Astrocyte of the spinal cord (primary cell): Measurements from ENCODE around the gene SPACA7.
"Not testable (repeated sequence)": the region's sequence is repeated elsewhere in the genome, so short reads cannot be mapped to it uniquely, and the experiment has no call there.

Experiments used
- DNase-seq: peaks from one replicate; pipeline ENCODE4 v3.0.0; 2011; ENCODE audit warnings: low read depth, low spot score
- H3K4me3 ChIP-seq: 2 replicates; pipeline ENCODE4 v1.5.1; 2011; ENCODE audit warnings: low read depth, mild to moderate bottlenecking, low read length, moderate library complexity
- in situ Hi-C: cut with HindIII; loops from 2 replicates; pipeline ENCODE4 v1.10.0; 2017; ENCODE audit warnings: low sequenced_read_pairs
- TF ChIP-seq, protein P1 (sequence below): IDR thresholded peaks from 2 replicates; pipeline ENCODE4 v1.5.1; 2012; ENCODE audit warnings: low read depth, mild to moderate bottlenecking, low read length, inconsistent platforms

Gene SPACA7

DNA sequence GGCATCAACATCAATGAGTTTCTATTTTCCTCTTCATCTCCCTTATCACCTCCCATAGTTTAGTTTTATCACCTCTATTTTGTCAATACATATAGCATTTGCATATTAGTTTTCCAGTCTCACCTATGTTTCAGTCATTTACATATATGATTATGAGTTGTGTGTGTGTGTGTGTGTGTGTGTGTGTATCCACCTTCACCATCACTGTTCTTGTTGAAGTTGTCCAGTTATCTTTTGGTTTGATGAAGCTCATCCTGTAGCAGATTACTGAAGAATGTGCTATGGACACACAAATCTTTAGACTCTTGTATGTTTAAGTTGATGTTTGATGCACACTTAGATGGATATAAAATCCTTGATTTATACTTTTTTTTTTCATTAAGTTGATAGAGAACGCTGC lies 40.5 kb downstream of the SPACA7 start:
- DNase-seq, result no peak
- TF ChIP-seq, protein P1, sequence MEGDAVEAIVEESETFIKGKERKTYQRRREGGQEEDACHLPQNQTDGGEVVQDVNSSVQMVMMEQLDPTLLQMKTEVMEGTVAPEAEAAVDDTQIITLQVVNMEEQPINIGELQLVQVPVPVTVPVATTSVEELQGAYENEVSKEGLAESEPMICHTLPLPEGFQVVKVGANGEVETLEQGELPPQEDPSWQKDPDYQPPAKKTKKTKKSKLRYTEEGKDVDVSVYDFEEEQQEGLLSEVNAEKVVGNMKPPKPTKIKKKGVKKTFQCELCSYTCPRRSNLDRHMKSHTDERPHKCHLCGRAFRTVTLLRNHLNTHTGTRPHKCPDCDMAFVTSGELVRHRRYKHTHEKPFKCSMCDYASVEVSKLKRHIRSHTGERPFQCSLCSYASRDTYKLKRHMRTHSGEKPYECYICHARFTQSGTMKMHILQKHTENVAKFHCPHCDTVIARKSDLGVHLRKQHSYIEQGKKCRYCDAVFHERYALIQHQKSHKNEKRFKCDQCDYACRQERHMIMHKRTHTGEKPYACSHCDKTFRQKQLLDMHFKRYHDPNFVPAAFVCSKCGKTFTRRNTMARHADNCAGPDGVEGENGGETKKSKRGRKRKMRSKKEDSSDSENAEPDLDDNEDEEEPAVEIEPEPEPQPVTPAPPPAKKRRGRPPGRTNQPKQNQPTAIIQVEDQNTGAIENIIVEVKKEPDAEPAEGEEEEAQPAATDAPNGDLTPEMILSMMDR, result no peak
- H3K4me3 ChIP-seq, result no peak overlapping the region
- in situ Hi-C loops, result no loop called here

DNA sequence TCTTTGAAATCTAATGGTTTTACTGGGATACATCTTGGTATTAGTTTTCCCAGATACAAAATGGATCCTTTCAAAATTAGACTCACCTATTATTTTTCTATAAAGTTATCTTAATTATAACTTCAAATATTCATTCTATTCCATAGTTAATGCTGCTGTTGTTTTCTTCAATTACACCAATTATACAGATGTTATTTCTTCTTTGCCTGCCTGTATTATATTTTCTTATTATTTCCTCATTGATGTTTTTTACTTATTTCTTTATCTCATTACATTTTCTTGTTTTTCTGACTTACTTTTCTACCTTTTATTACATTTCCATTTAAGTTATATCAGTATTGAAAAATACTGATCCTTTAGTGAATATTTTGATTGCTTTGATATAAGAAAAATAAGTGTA lies 40.9 kb downstream of the SPACA7 start:
- H3K4me3 ChIP-seq, result no peak overlapping the region
- in situ Hi-C loops, result no loop called here
- TF ChIP-seq, protein P1, result no peak
- no peak for DNase-seq

DNA sequence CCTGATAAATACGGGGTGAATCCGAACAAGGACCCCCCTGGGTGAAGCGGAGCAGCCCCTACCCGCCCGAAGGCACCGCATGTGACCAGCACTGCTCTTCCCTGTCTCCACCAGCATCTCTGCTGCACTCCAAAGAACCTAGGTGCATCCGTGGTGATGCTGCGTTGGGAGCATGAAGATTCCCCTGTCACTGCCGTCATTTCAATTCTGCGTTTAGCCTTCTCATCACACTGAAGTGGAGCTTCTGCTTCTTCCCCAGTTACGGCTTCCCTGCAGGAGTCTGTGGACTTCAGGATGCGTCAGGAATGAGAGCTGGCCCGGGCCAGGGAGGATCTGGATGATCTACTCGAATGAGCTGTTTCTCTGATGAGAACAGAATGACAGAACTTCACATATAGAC lies 47.9 kb downstream of the SPACA7 start:
- in situ Hi-C loops, result no loop called here
- no peak for DNase-seq
- H3K4me3 ChIP-seq, result no peak overlapping the region
- TF ChIP-seq, protein P1, result no peak

DNA sequence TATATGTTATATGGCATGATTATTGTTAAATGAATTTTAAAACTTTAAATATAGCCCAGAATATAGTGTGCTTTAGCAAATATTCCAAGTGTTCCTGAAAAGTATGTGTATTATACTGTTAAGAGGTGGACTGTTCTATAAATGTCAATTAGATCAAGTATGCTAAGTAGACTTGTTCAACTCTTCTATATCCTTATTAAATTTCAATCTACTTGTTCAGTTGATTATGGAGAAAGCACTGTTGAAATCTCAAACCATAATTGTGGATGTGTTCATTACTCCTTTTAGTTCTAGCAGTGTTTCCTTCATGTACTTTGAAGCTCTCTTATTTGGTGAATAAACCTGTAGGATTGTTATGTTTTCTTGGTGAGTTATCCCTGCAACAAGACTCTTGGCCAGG lies 52.5 kb downstream of the SPACA7 start:
- no peak for DNase-seq
- TF ChIP-seq, protein P1, result no peak
- in situ Hi-C loops, result no loop called here
- H3K4me3 ChIP-seq, result no peak overlapping the region

DNA sequence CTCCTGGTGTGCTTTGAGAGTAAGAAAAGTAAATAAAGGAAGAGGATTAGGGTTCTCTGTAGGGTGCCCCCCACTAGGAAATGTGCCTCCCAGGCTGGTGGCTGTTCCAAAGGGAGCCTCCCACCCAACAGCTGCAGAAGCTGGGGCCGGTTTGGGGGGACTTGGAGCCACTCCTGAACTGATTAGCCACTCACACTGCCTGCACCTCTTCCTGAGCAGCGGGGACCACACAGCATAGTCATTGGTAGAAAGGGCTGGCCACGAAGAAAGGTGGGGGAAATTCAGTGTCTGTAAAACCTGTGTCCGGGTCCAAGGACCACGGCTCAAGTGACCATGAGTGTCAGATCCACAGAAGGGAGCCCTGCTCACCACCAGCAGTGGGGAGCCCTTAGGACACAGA lies 55.6 kb downstream of the SPACA7 start:
- in situ Hi-C loops, result no loop called here
- no peak for DNase-seq
- TF ChIP-seq, protein P1, result no peak
- no peak overlapping the region for H3K4me3 ChIP-seq

DNA sequence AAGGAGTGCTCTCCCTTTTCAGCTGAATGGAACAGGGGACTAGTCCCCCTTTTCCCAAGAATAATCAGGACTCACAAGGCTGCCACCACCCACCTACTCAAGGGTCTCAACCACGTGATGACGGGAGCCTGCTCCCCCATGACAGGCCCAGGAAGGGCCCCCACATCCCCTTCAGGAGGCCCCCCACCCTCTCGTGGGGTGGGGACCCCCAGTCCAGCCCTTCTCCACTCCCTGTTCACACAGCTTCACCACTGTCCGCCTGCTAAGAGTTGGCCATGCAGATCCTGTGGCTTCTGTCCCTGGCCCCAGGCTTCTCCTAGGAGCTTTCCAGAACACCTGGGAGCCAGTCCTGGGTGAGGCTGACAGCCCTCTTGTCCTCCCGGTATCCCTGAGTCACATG lies 56.6 kb downstream of the SPACA7 start:
- in situ Hi-C loops, DNase-seq, H3K4me3 ChIP-seq: not testable (repeated sequence)

DNA sequence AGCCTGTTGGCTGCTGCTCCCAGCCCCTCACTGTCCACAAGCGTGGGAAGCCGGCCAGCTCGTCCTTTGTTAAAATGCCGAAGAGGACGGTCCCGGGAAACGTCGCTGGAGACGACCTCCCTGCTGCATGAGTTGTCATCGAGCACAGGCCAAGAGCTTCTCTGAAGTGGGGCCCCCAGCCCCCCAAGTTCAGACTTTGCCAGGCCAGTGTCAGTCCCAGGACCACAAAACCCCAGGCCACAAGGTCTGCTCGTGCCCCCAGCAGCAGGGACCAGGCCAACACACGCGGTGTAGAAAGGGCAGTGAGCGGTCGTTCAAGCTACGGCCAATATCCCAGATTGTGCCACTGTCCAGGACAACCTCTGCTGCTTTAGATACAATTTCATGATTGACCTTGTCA lies 57.4 kb downstream of the SPACA7 start:
- DNase-seq, H3K4me3 ChIP-seq, in situ Hi-C loops: not testable (repeated sequence)

DNA sequence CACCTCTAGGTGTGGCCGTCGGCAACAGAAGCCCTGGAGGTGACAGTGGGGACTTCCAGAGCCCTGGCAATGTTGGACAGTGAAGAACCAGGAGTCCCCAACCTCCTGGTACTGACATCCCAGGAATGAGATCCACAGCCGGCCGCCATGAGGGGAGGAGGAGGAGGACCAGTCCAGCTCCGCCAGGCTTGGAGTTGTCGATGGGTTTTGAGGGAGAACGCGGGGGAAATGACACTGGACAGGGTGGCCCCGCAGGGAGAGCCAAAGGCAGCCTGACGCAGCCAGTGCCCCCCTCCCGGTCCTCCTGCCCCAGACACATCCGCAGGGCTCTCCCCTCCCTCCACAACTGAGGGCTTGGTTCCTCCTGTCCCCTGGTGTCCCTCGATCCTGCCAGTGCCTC lies 57.9 kb downstream of the SPACA7 start:
- no peak for DNase-seq
- TF ChIP-seq, protein P1, result no peak
- in situ Hi-C loops, result no loop called here
- H3K4me3 ChIP-seq, result no peak overlapping the region
